HTR-8/SVneo (cell line): ENCODE data around the gene GDPD5.

Experiments used
- DNase-seq: peaks from one replicate; pipeline ENCODE4 v3.0.0; 2011; ENCODE audit warnings: low spot score, mixed read lengths; ENCODE audit not compliant: insufficient read length
- FAIRE-seq: peaks from 2 replicates; lab custom pipeline; 2011; peaks lifted over from hg19 to GRCh38; lab: Jason Lieb, UNC

GDPD5 gene

GRCh38 chr11:75476739-75477613, 48.8 kb downstream of the GDPD5 start:
- DNase-seq (no peak), FAIRE-seq (no peak)

- FAIRE-seq (no peak), DNase-seq (no peak)
Observed at GRCh38 chr11:75475767-75476650, 49.7 kb downstream of the GDPD5 start.

GRCh38 chr11:75474878-75475766, 50.6 kb downstream of the GDPD5 start:
- peak; percentile 55 for DNase-seq
- FAIRE-seq, result no peak

- no peak for FAIRE-seq
Observed at GRCh38 chr11:75474240-75474639, 51.5 kb downstream of the GDPD5 start.

DNA sequence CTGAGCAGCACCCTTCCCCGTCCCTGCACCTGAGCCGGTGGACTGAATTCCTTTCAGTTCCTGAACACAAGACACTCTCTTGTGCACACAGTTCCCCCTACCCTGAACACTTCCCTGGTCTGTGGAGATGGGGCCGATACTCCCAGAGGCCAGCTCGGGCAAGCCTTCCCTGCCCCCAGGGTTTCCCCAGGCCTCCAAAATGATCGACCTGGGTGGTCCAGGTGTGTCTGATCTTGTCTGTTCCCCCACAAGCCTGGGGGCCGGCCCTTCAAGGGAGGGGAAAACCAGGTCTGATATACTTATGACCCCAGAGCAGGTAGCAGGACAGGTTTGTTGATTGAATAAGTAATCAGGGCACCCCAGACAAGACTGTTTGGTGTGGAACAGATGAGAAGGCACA, 52.1 kb downstream of the GDPD5 start:
- DNase-seq (no peak), FAIRE-seq (no peak)

More at GRCh38 chr11:75474240-75474639, 51.5 kb downstream of the GDPD5 start:
- no peak for DNase-seq

DNA sequence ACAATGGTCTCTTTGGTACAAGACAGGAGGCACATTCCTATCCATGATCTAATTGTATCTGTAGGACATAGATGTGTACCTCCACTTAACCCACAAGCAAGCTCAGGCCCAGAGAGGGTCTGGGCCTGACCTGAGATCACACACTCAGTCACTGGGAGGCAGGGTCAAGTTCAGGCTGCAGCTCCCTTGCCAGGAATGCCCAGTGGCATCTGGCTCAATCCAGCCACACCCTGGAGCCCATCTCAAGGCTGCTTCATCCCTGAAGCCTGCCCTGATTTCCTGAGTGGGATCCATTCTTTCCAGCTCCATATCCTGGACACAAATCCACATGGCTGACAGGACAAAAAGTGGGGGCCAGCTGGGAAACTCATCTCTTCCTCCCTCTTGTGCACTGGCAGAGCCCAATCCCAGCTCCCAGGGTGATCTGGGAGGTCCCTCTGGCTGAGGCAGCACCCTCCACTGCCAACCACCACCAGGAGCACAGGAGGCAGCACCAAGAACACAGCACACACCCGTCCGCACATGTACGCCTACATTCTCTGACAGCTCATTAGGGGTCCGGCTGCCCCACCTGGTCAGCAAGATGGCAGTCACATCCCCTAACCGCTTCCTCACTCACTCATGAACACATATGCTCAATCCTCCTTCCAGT, 53.5 kb downstream of the GDPD5 start:
- FAIRE-seq (no peak), DNase-seq (no peak)

- DNase-seq (no peak), FAIRE-seq (no peak)
Observed at GRCh38 chr11:75471176-75471973, 54.4 kb downstream of the GDPD5 start.

- FAIRE-seq (no peak), DNase-seq (no peak)
Observed at GRCh38 chr11:75470476-75471080, 55.2 kb downstream of the GDPD5 start.

DNA sequence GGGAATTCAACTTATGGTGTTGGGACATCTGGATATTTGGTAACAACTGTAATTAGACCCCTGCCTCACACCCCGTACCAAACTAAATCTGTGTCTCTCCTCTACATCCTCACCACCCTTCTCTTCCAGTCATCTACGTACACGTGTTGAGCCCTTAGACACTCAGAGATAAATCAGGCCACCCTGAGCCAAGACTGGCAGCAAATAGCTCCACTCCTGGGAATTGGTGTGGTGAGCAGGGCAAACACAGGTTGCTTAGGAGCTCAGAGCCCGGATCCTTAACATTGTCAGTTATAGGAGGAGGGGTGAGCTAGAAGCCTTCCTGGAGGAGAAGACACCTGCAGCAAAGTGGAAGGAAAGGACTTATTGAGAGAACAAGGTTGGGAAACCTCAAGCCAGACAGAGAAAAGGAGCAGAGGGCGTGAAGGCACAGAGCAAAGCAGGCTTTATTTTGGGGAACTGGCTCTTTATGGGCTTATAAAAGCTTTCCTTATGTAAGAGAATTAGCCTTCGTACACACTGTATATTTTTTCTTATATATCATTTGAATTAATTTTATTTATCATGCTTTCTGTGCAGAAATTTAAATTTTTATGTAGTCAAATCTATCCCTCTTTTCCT, 55.8 kb downstream of the GDPD5 start:
- FAIRE-seq, result no peak

DNA sequence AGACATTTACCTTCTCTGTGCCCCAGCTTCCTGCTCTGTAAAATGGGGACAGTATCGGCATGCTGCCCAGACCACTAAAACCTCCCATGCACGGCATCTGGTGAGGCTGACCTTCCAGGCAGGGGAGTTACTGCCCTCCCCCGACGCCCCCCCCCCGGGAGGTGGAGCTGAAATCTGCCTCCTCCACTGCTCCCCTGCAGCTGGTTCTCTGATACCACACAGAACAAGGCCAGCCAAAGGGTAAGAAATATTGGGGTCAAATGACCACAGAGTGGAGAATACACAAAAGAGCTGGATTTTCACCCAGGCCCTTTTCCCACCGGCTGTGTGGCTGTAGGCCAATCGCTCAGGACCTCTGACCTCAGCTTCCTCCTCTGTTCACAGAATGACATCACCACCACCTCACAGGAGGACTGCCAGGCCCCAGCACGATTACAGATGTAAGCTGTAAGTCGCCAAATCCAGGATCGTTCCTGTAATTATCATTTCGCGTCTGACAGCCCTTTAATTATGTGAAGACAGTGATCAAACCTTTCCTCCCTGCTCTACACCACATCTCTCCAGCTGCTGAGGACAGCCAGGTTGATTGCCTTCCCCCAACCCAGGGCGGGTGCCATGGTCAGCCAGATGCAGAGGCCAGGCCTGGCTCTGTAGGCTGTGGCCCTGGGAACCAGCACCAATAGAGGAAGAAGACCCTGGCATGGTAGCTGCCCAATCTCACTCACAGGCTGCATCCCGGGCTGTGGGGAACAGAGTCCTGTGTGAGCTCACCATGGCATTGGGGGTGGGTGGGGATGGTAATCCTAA, 57.0 kb downstream of the GDPD5 start:
- FAIRE-seq, result peak; percentile 16
- DNase-seq, result no peak

More for the DNA sequence above, 55.8 kb downstream of the GDPD5 start:
- DNase-seq, result no peak

DNA sequence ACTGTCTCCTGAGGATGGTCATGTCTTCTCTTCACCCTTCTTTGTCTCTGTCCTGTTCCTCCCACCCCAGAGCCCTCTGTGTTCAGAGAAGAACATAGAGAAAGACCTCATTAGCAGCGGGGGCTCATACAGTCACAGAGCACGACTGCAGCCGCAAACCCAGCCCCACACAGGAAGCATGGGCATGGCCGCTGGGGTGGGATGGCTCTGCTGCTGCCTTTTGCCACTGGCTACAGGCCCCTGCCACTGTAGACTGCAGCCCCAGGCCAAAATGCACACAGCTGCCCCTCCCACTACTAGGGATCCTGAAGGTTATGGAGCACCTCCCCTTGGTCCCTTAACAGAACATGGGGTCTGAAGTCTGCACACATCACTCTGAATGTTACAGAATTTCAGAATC, 57.9 kb downstream of the GDPD5 start:
- FAIRE-seq (no peak), DNase-seq (no peak)

DNA sequence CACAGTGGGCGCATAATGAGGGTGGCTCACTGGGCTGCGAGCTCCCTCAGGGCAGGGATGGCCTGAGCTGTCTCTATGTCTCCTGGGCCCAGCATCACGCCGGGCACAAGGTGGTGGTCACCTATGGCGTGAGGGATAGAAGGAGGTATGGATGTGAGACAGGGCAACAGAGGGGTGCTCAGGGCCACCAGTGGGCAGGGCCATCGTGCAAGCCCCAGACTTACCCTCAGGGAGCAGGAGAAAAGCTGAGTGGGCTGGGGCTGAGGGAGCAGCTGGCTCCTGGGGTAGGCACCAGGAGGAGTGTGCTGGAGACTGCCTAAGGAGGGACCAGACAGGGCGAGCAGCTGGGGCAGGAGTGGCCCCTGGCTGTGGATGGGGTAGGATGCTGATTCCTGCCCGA, 58.4 kb downstream of the GDPD5 start:
- no peak for DNase-seq
- FAIRE-seq, result peak; percentile 38

DNA sequence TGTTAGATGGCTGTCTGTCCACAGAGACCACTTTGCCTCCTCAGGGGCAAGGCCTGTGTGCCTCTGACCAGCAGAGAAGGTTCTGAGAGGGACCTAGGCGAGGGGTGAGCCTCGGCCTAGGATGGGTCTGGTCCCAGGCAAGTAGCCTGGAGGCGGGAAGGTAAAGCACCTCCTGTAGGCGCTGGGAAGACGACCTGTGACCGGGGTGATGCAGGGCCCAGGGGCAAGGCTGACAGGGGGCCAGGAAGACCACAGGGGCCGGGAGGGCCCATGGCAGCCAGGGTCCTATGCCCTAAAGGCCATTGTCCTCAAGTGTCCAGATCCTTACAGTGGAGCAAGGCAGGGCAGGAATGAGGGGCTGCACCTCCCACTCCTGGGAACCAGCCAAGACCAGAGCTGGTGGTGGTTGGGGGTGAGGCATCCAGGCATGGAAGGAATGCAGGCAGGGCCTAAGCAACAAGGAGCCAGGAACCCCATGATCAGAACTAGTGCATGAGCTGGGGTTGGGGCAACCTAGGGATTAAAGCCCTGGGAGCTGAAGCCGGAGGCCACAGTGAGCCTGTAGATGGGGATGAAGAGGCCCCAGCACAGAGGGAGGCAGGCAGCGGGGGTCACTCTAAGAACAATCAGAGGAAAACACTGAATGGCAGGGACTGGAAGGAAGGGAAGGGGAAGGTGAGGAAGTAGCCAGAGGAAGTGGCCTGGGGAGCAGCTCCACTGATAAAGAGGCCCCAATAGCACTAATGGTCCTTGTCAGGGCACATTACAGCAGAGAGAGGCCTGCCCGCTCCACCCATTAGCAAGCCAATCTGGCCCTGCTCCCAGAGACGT, 59.8 kb downstream of the GDPD5 start:
- DNase-seq (peak; percentile 67), FAIRE-seq (peak; percentile 69)

DNA sequence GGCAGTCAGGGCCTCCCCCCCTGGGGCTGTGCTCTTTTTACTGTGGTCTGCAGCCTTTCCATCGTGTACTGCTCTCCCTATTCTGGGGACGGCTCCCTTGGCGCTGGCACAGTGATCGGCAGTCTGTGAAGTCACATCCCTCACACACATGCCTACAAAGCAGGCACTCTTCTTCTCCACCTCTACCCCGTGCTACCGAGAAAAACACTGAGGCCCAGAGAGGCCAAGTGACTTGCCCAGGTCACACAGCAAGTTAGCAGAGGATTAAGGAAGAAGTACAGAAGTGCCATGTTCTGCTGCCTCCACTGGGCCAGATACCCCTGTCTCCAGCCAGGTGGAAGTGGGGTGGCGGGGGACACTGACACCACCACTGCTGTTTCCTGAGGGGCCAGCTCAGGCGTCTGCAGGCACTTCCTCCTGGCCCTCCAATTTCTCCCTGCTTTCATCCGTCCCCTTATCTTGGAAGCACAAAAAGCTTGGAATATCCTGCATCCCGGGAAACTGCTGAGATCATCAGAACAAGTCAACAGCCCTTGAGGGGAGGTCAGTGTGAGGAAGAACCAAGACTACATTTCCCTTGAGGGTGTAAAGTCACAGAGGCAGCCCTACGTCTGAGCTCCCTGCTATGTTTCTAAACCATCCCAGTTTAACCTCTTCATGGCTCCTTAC, 62.5 kb downstream of the GDPD5 start:
- FAIRE-seq (no peak), DNase-seq (no peak)

GRCh38 chr11:75462117-75462653, 63.6 kb downstream of the GDPD5 start:
- FAIRE-seq, result no peak
- DNase-seq, result no peak

DNA sequence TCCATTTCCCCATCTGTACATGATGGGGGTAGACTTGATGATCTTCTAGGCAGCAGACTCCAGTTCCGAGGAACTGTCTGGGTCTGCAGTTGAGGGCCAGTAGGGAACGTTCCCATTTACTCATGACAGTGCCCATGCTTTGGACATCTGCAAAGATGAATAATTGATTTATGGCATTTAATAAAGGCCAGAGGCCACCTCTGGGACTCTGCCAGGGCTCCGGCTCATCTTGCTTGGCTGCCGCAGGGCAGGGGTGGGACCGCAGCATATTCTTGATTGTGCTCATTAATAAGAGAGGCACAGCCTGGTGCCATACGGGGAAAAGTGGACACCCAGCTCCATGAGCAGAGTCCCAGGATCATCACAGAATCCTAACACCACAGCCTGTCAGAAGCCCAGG, 64.6 kb downstream of the GDPD5 start:
- DNase-seq (no peak), FAIRE-seq (no peak)
